ENCODE data around the gene TCP1. TPM values are rescaled to one million over a fixed set of nuclear protein-coding genes. Genes with fewer than 3 reads are reported as not detected.

TCP1 gene
- total RNA-seq: 80.8 TPM

DNA sequence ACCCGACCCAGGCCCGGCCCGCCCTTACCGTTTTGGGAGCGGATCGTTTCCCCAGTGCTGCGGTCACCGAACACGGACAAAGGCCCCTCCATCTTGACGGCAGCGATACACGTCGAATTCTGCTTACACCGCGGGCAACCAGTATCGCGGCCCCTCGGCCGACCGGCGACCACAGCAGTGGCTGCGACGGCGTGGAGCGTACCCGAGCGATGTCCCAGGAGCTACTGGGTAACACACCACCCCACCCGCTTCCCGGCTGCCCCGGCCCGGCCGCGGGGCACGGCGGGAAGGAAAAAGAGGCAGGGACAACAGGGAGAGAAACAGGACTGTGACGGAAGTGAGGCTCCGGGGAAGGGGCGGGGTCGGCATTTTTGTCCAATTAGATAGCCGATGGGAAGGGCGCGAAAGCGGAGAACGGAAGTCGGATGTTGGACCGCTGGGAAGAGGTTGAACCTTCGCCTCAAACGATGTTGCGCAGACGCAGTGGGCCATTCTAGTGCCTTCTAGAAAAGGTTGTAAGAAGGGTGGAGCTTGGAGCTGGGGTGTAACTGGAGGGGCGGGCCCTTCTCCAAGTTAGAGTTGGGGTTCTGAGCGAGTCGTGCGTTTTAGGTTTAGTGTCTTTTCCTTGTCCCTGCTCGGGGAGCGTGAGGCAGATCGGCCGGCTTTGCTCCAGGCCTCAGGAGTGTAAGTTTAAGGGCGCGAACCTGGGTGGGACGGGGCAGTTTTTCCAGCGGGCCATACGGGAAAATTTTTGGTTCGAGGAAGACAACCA lies at the start of gene TCP1:
Gene TCP1, minus strand, starts transcription at position 226 of the 772 bp plus-strand sequence. Its CDS starts 134 bp downstream, at position 92.
- peak; percentile 99 to 100 for DNase-seq (ENCODE audit: extremely low spot score in 2 of 2)
- Histone ChIP-seq H3K9me3 (no peaks in the 10 kb centered on the region), H3K36me3 (peaks cover 0 to 37% of the 10 kb centered on the region in 2 donors), H3K27me3 (no peaks in the 10 kb centered on the region), H3K4me3 (peak within 1 kb of the TSS; percentile 87 to 92), H3K4me1 (peaks cover 73% of the 10 kb centered on the region), H3K27ac (peak within 1 kb of the TSS; percentile 100)
- intact Hi-C loops (cut with DNase I): loop anchor here (5.0 kb wide), 2 partner anchors 62 to 97 kb away; partner anchors contain the start of genes SOD2 and WTAP
- TF ChIP-seq POLR2AphosphoS5 (IDR thresholded peaks at IDR 0.05; ENCODE audit: insufficient read depth in 1 of 2, low read depth in 1 of 2): peak; percentile 99 to 100
- TF ChIP-seq, protein P1, sequence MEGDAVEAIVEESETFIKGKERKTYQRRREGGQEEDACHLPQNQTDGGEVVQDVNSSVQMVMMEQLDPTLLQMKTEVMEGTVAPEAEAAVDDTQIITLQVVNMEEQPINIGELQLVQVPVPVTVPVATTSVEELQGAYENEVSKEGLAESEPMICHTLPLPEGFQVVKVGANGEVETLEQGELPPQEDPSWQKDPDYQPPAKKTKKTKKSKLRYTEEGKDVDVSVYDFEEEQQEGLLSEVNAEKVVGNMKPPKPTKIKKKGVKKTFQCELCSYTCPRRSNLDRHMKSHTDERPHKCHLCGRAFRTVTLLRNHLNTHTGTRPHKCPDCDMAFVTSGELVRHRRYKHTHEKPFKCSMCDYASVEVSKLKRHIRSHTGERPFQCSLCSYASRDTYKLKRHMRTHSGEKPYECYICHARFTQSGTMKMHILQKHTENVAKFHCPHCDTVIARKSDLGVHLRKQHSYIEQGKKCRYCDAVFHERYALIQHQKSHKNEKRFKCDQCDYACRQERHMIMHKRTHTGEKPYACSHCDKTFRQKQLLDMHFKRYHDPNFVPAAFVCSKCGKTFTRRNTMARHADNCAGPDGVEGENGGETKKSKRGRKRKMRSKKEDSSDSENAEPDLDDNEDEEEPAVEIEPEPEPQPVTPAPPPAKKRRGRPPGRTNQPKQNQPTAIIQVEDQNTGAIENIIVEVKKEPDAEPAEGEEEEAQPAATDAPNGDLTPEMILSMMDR (IDR thresholded peaks at IDR 0.05): no peak
- TF ChIP-seq POLR2A (IDR thresholded peaks at IDR 0.05): peak in 1 of 2 donors; percentile 98

DNA sequence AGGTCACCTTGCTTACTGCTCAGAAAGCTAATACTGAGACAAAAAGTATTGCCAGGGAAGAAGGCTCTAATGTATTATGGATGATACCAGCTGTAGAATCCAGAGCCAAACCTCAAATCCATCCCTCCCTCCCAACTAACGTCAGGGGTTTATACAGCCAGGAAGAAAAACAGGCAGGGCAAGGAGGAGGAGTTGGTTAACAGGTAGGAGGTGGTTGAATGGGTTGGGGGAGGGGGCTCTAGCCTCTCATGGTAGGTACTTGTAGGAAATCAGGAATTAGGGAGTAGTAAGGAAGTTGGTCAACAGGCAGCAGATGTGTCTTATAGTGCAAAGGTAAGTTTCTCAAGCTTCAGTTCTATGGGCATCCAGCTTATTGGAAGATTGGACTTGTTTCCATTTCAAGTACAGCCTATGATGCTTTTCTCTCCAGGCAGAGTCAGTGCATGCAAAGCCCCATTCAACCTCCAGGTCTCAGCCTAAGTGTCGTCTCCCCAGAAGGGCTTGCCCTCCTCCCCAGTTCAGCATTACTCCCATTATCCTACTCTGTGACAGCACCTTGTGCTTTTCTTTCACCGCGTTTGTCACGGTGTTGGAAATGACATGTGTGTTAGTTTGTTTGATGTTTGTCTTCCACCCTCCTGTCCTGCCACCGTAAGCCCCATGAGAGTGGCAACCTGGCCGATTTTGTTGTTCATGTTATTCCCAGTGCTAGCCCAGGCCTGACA lies 48.8 kb upstream of the TCP1 start:
- intact Hi-C loops (cut with DNase I): no loop called here
- H3K4me1 ChIP-seq: peaks cover 9% of the 10 kb centered on the region
- TF ChIP-seq POLR2A (IDR thresholded peaks at IDR 0.05): no peak
- no peak for TF ChIP-seq POLR2AphosphoS5 (IDR thresholded peaks at IDR 0.05; ENCODE audit: insufficient read depth in 1 of 2, low read depth in 1 of 2)
- TF ChIP-seq, protein P1 (IDR thresholded peaks at IDR 0.05): no peak
- no peak overlapping the region for H3K27ac ChIP-seq
- no peak overlapping the region for H3K4me3 ChIP-seq
- no peaks in the 10 kb centered on the region for H3K9me3 ChIP-seq
- H3K36me3 ChIP-seq: no peaks in the 10 kb centered on the region
- DNase-seq (ENCODE audit: extremely low spot score in 2 of 2): peak in 1 of 2 donors; percentile 62
- no peaks in the 10 kb centered on the region for H3K27me3 ChIP-seq

DNA sequence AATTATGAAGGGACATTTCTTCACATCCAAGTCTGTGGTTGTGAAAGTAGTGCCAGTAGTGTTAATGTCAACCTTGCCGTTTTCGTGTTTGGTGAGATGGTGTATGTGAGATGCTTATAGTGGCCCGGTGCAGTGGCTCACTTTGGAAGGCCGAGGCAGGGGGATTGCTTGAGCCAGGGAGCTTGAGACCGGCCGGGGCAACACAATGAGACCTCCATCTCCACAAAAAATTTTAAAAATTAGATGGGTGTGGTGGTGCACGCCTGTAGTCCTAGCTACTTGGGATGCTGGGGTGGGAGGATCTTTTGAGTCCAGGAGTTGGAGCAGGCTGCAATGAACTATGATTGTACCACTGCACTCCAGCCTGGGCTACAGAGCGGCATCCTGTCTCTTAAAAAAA lies 48.1 kb upstream of the TCP1 start:
- no peak overlapping the region for H3K27ac ChIP-seq
- H3K4me1 ChIP-seq: peaks cover 12% of the 10 kb centered on the region
- no peak overlapping the region for H3K4me3 ChIP-seq
- intact Hi-C loops (cut with DNase I): no loop called here
- H3K36me3 ChIP-seq: no peaks in the 10 kb centered on the region
- H3K9me3 ChIP-seq: no peaks in the 10 kb centered on the region
- no peaks in the 10 kb centered on the region for H3K27me3 ChIP-seq
- peak in 1 of 2 donors; percentile 44 for DNase-seq (ENCODE audit: extremely low spot score in 2 of 2)
- TF ChIP-seq POLR2A (IDR thresholded peaks at IDR 0.05): no peak
- TF ChIP-seq POLR2AphosphoS5 (IDR thresholded peaks at IDR 0.05; ENCODE audit: insufficient read depth in 1 of 2, low read depth in 1 of 2): no peak
- TF ChIP-seq, protein P1 (IDR thresholded peaks at IDR 0.05): no peak

DNA sequence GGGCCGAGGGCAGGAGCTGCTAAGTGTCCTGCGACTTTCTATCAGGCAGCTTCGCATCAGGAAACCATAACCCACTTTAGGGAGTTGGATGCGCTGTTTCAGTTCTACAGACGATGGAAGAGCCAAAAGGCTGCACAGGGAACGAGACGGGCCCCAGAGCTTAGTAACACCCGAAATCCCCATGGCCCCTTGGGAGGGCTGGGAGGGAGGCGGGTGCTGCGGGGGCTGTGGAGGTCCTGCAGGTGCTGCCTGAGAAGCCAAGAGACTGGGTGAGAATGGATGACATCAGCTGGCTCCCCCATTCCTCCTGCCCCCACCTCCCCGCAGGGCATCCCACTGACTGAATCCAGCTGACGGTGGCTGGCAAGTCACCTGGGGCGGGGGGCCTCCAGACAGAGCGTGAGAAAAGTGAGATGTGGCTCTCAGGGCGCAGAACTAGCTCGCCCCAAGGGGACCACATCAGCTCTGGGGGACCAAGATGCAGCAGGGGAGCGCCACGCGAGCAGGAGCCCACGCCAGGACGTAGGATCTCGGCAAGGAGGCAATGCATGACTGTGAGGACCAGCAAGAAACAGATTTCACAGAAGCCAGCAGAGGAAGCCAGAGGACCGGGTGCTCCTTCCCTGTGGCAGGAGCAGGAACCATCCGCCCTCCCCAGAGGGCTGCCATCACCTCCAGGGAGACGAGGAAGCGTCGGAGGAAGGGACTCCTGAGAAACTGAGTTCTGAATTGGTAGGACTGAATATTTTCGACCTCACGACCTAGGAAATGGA lies 47.5 kb upstream of the TCP1 start:
- DNase-seq (ENCODE audit: extremely low spot score in 2 of 2): no peak
- intact Hi-C loops (cut with DNase I): no loop called here
- H3K36me3 ChIP-seq: no peaks in the 10 kb centered on the region
- H3K9me3 ChIP-seq: no peaks in the 10 kb centered on the region
- H3K4me3 ChIP-seq: no peak overlapping the region
- no peak overlapping the region for H3K27ac ChIP-seq
- H3K27me3 ChIP-seq: no peaks in the 10 kb centered on the region
- no peak for TF ChIP-seq POLR2AphosphoS5 (IDR thresholded peaks at IDR 0.05; ENCODE audit: insufficient read depth in 1 of 2, low read depth in 1 of 2)
- TF ChIP-seq, protein P1 (IDR thresholded peaks at IDR 0.05): no peak
- no peak for TF ChIP-seq POLR2A (IDR thresholded peaks at IDR 0.05)
- H3K4me1 ChIP-seq: peaks cover 12% of the 10 kb centered on the region
